Right renal pelvis (tissue), 4 donors: ENCODE data around the gene MRPL36. TPM values are rescaled to one million over a fixed set of nuclear protein-coding genes. Genes with fewer than 3 reads are reported as not detected.

ENCODE experiments used
- DNase-seq, 4 donors: peaks; one replicate each; pipeline ENCODE4 v3.0.0-alpha.2; 2013; ENCODE audit warnings: low read depth in 4 of 4, low spot score in 3 of 4, missing footprints in 1 of 4
- polyA plus RNA-seq, 4 donors: library from polyadenylated mRNA; unstranded; fragments of 120-200 nt; gene quantifications; one replicate each; pipeline ENCODE4 v1.2.1, GENCODE V29; 2013; ENCODE audit not compliant: insufficient read length in 4 of 4

Gene MRPL36
- polyA plus RNA-seq, 4 donors: 41.4 to 42.9 (median 41.9) TPM

- DNase-seq: no peak
Measured at GRCh38 chr5:1833264-1834021, 33.8 kb upstream of the MRPL36 start.

- DNase-seq: no peak
Measured at GRCh38 chr5:1832511-1833250, 33.0 kb upstream of the MRPL36 start.

GRCh38 chr5:1831677-1832313, 32.2 kb upstream of the MRPL36 start:
- DNase-seq: no peak

GRCh38 chr5:1831257-1831656, 31.6 kb upstream of the MRPL36 start:
- DNase-seq: no peak

- DNase-seq: no peak
Measured at GRCh38 chr5:1830571-1831228, 31.1 kb upstream of the MRPL36 start.

GRCh38 chr5:1827886-1828397, 28.3 kb upstream of the MRPL36 start:
- no peak for DNase-seq

- no peak for DNase-seq
Measured at GRCh38 chr5:1827025-1827885, 27.6 kb upstream of the MRPL36 start.

GRCh38 chr5:1826235-1826980, 26.8 kb upstream of the MRPL36 start:
- DNase-seq: no peak

GRCh38 chr5:1824903-1825841, 25.5 kb upstream of the MRPL36 start:
- DNase-seq: no peak

GRCh38 chr5:1824109-1824821, 24.6 kb upstream of the MRPL36 start:
- DNase-seq: no peak

GRCh38 chr5:1823381-1824034, 23.9 kb upstream of the MRPL36 start:
- DNase-seq: no peak

- no peak for DNase-seq
Measured at GRCh38 chr5:1821862-1822261, 22.2 kb upstream of the MRPL36 start.

- DNase-seq: no peak
Measured at GRCh38 chr5:1820926-1821325, 21.3 kb upstream of the MRPL36 start.

- DNase-seq: no peak
Measured at GRCh38 chr5:1820381-1820780, 20.7 kb upstream of the MRPL36 start.

GRCh38 chr5:1819458-1819857, 19.8 kb upstream of the MRPL36 start:
- no peak for DNase-seq

- no peak for DNase-seq
Measured at GRCh38 chr5:1818784-1819183, 19.1 kb upstream of the MRPL36 start.
